C4-2B (cell line): ENCODE results near the gene TUBA4B.

ENCODE experiments used
- CTCF ChIP-seq: fragments of 450-650 bp; conservative IDR thresholded peaks from 2 replicates; pipeline ENCODE4 v1.5.1; 2017; ENCODE audit warnings: mild to moderate bottlenecking
- ZFX ChIP-seq: fragments of 450-650 bp; IDR thresholded peaks from 2 replicates; pipeline ENCODE4 v1.6.1; 2017

GRCh38 chr2:219254590-219255201 is 1.7 kb downstream of the TUBA4B start:
- TF ChIP-seq CTCF = no peak
- TF ChIP-seq ZFX = no peak
